ENCODE results near the gene ALAD. TPM values are rescaled to one million over a fixed set of nuclear protein-coding genes. Genes with fewer than 3 reads are reported as not detected.
A peak's percentile ranks its signal among the peaks of the same experiment; 100 is the strongest.

ALAD gene
- total and polyA plus RNA-seq, 2 of the 13 experiments (the other 11 are each of a cell fraction or from before 2014, with no cell fraction given), result 21.8 to 30.1 TPM

- TF ChIP-seq CHD4 (IDR thresholded peaks at IDR 0.05; ENCODE audit: borderline replicate concordance, low read length) (no peak), PRPF4 (IDR thresholded peaks at IDR 0.05; ENCODE audit: low read depth, low read length, poor library complexity, severe bottlenecking) (no peak), KDM3A (CRISPR knock-in tag; IDR thresholded peaks at IDR 0.05; ENCODE audit: low read depth) (peak; percentile 89; the same call in 1 of the 2 replicates), RFX1 (IDR thresholded peaks at IDR 0.05) (no peak), MBD4 (IDR thresholded peaks at IDR 0.05; ENCODE audit: borderline replicate concordance, low read length) (no peak), SMARCC2 (IDR thresholded peaks at IDR 0.05) (no peak), CBX1 (IDR thresholded peaks at IDR 0.05; ENCODE audit: low read depth) (peak; percentile 66), ZNF513 (CRISPR knock-in tag; conservative IDR thresholded peaks at IDR 0.05) (no peak), TP53 (CRISPR knock-in tag; conservative IDR thresholded peaks at IDR 0.05) (peak; percentile 65; the same call in 1 of the 2 replicates), ZNF282 (IDR thresholded peaks at IDR 0.05; ENCODE audit: partially characterized antibody) (no peak), ARNT (IDR thresholded peaks at IDR 0.05) (no peak), SAP130 (CRISPR knock-in tag; IDR thresholded peaks at IDR 0.05; ENCODE audit: low read depth) (peak; percentile 96), ZNF468 (CRISPR knock-in tag; IDR thresholded peaks at IDR 0.05) (no peak), ZBTB21 (CRISPR knock-in tag; IDR thresholded peaks at IDR 0.05) (no peak), SNAPC4 (CRISPR knock-in tag; IDR thresholded peaks at IDR 0.05) (0 out of 2 replicates have a peak, but pooled peaks have one; percentile 33), ZNF740 (CRISPR knock-in tag; IDR thresholded peaks at IDR 0.05) (peak; percentile 95), ISX (CRISPR knock-in tag; conservative IDR thresholded peaks at IDR 0.05) (no peak), HOXA3 (CRISPR knock-in tag; IDR thresholded peaks at IDR 0.05) (peak; percentile 79), HOXA9 (CRISPR knock-in tag; IDR thresholded peaks at IDR 0.05; ENCODE audit: borderline replicate concordance) (no peak), DMTF1 (CRISPR knock-in tag; IDR thresholded peaks at IDR 0.05) (no peak), FOXA3 (CRISPR knock-in tag; IDR thresholded peaks at IDR 0.05) (peak; percentile 29), ZNF891 (CRISPR knock-in tag; IDR thresholded peaks at IDR 0.05) (peak; percentile 81; the same call in 1 of the 2 replicates), SOX6 (IDR thresholded peaks at IDR 0.05) (no peak), SOX6 (CRISPR knock-in tag; IDR thresholded peaks at IDR 0.05) (peak; percentile 52; the same call in 1 of the 2 replicates)
These were observed at the start of gene ALAD (continued) for GRCh38 chr9:113401027-113401792.

All from HepG2 (cell line).